HG02642 (cell line): ENCODE results near the gene AGBL2.
A peak's percentile ranks its signal among the peaks of the same experiment; 100 is the strongest.
"Not testable (repeated sequence)": the region's sequence is repeated elsewhere in the genome, so short reads cannot be mapped to it uniquely, and the experiment has no call there.

Experiments used
- ATAC-seq: cut with Tn5 transposase; IDR thresholded peaks from one replicate; pipeline ENCODE4 v1.9.1; 2021; ENCODE audit warnings: mild to moderate bottlenecking; ENCODE audit not compliant: unreplicated experiment, poor library complexity

Gene AGBL2

GRCh38 chr11:47715082-47715669, at the start of gene AGBL2:
TSS of gene AGBL2 (minus strand) at chr11:47715369. CDS start at chr11:47714650, 719 bp downstream.
- peak; percentile 100 for ATAC-seq

GRCh38 chr11:47759291-47759690, 44.1 kb upstream of the AGBL2 start:
- ATAC-seq = not testable (repeated sequence)

- no peak for ATAC-seq
Observed at GRCh38 chr11:47756208-47756607, 41.0 kb upstream of the AGBL2 start.

DNA sequence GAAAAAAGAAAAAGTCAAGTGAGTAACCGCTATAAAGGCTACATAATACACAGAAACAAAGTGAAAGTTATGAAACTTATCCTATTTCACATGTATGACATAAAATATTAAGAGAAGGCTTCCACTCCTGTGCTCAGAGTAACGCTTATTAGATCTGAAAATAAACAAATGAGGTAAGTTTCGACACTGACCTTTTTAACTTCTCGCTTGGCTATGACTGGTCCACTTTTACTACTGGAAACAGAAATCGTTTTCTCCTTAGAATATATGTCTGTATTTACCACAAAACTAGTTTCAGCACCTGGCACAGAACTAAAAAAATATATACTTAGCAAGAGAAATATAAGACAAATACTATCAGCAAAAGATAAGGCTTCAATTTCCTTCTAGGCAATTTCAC, 35.6 kb upstream of the AGBL2 start:
- ATAC-seq = no peak

DNA sequence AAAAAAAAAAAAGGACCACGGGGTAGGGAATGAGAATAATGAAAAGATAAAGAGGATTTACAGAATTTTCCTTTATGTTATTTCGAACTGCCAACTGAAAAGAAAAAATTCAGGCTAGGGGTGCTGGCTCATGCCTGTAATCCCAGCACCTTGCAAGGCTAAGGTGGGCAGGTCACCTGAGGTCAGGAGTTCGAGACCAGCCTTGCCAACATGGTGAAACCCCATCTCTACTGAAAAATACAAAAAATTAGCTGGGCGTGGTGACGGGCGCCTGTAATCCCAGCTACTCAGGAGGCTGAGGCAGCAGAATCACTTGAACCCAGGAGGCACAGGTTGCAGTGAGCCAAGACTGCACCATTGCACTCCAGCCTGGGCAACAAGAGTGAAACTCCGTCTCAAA, 27.3 kb upstream of the AGBL2 start:
- ATAC-seq = not testable (repeated sequence)

GRCh38 chr11:47737817-47738216, 22.6 kb upstream of the AGBL2 start:
- not testable (repeated sequence) for ATAC-seq

DNA sequence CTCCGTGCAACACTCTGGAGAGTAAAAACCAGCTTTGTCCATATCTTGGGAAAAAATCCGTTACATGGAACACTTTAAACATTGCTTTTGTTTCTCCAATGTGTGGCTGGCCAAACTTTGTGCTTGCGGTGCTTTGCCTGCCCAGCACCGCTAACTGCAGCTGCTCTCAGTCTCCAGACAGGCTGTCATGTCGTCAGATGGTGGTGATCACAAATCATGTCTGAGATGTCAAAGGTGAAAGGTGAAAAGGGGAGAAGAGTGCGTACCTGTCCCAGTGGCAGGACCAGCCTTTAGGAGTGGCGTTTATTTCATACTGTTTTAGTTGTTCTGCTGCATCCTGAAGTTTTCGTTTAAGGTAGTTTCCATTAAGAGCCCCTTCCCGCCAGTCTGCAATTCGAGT, 17.1 kb upstream of the AGBL2 start:
- no peak for ATAC-seq

- ATAC-seq = no peak
Observed at GRCh38 chr11:47731475-47731874, 16.3 kb upstream of the AGBL2 start.

- no peak for ATAC-seq
Observed at GRCh38 chr11:47726878-47727514, 11.8 kb upstream of the AGBL2 start.

GRCh38 chr11:47726118-47726442, 10.9 kb upstream of the AGBL2 start:
- no peak for ATAC-seq

DNA sequence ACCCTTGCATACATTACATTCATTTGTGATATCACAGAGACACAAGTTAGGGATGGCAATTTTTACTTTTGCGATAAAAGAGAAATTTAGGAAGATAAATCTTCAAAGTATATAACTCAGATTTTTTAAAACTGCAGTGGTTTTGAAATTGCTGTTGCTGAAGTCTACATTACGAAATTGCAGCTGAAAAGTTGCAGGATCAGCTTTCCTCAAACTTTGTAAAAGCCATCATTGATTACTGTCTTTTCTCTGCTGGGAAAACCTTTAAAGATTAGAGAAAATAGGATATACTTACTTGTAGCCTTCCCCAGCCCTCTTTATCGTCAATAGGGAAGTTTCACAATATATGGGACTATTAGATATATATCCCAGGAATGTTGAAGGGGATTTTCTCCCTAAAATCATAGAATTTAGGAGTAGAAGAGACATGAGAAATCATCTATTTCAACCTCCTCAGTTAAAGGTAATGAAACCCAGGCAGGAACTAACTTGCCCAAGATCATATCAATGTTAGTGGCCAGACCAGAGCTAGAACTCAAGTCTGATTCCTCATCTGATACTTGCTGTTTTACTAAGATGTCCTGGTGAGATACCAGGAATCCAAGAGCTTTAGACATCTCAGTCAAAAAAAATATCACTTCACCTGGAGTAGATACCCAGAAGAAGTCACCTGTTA, 10.4 kb upstream of the AGBL2 start:
- ATAC-seq = no peak

DNA sequence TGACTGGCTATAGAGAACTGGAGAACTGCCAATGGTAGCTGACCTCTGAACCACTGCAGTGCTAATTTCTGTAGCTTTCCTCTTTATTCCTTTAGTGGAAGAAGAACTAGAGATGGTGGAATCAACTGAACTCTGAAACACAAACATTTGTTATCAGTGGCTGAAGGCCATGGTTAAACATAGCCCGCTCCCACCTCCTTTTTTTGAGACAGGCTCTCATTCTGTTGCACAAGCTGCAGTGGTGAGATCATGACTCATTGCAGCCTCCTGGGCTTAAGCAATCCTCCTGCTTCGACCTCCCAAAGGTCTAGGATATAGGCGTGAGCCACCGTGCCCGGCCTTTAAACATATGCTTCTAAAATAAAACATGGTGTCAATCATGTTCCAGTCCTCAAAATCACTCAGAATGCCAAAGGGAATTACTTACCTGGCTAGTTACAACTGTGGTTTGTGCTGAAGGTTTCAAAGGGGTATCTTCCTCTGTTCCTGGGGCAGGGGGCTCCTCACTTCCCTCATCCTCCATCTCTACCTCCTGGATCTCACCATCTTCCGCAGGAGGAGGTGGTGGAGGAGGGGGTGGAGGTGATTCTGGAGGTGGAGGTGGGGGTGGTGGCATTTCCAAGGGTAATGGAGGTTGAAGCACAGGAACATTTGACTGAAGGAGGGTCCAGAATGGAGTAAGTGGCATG, 9.0 kb upstream of the AGBL2 start:
- no peak for ATAC-seq

- ATAC-seq = no peak
Observed at GRCh38 chr11:47723041-47723440, 7.9 kb upstream of the AGBL2 start.

DNA sequence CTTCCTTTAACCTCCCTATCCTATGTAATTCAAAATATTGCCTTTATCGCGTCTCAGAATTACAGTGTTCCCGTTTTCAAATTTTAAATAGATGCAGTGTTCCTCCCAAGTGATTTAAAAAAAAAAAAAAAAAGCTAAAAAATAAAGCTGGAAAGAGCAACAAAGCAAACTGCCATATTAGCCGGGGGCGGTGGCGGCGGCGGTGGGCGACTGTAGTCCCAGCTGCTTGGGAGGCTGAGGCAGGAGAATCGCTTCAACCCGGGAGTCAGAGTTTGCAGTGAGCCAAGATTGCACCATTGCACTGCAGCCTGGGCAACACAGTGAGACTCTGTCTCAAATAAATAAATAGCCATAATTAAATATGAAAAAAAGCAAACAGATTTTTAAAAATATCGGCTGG, 5.5 kb upstream of the AGBL2 start:
- ATAC-seq = no peak

DNA sequence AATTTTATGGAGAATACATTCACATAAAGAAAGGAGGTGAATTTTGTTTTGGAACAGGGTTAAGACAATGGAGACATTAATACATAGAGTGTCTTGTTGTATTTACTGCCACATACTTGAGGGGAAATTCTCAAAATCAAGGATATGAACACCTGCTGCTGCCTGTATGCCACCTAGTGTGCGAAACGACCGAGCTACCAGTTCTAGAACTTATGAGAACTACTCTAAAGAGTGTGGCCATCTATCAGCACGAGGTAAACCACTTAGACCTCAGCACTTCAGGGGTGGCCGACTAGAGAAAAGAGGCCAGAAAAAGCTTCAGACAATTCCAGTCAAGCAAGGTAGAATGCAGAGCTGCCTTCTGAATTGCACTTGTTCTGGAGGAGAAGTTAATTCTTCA, 1.5 kb upstream of the AGBL2 start:
- ATAC-seq = no peak

DNA sequence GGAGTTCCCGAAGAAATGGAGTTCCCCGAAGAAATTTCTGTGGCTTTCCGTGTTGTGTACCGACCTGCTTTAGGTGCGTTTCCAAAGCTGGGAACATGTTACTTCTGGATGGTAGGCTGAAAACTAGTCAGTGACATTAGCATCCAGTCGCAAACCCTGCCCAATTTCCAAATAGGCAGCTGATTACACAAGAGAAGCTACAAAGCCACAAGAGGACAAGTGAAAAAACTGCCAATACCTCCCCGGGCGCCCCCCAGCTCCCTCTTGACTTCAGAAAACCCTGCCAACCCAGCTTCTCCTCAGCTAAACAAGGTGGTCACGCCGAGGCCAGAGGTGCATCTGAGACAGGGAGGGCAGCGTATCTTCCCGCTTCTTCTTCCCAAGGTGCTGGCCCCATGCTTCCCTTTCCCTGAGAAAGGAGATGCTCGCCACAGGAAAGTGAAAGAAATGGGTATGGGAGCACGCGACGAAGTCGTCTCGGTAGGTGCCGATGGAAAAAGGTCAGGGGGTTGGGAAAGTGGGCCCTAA, 551 bp downstream of the AGBL2 start:
- no peak for ATAC-seq

DNA sequence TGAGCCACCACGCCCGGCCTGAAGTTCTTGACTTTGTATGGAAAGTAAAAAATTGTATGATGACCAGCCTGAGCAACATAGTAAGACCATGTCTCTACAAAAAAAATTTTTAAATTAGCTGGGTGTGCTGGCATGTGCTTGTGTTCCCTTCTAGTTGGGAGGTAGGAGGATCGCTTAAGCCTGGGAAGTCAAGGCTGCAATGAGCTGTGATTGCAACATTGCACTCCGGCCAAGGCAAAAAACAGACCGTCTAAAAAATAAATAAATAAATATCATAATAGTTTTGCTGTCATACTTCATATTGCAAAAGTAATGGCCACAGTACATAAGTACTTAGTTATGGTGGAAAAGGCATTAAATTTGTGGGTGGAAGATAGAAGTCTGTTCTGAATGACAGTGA, 3.4 kb downstream of the AGBL2 start:
- no peak for ATAC-seq

- no peak for ATAC-seq
Observed at GRCh38 chr11:47711225-47711624, 3.9 kb downstream of the AGBL2 start.

- ATAC-seq = not testable (repeated sequence)
Observed at GRCh38 chr11:47707275-47707786, 7.8 kb downstream of the AGBL2 start.

DNA sequence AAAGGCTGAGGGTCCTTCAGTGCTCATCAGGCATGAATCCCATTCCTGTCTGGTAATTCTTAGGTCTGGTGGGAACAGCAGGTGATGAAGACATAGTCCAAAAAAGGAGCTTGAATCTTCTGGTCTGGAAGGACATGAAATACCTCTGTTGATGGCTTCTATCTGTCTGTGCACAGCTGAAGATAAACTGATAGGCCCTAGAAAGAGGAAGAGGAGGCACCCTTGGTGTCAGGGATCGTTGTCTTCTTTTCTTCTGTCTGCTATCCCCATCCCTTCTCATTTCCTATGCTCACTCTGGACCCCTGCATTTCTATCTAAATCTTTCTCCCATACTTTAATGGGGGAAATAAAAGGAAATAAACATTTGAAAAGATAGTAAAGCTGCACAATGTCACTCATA, 9.4 kb downstream of the AGBL2 start:
- no peak for ATAC-seq

DNA sequence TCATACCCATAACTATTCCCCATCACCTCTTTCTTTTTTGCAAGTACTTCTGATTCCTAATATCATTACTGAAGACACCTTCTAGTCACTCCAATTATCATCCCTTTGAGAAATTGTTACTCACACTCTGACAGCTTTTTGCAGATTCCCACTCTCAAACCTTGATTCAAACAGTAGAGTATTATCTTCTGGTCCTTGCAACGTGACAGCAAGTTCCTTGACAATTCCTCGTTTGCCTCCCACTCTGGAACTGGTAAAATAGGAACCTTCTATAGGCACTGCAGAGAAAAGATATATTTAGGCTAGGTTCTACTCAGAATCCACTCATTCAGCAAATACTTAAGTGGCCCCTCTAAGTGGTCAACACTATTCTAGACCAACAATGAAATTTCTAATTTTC, 23.2 kb downstream of the AGBL2 start:
- no peak for ATAC-seq
